SK-N-SH (cell line): ENCODE data around the gene CUBN. TPM values are rescaled to one million over a fixed set of nuclear protein-coding genes. Genes with fewer than 3 reads are reported as not detected.

Source experiments
- CTCF ChIA-PET: fragments of 300-600, 350-600 bp; formaldehyde crosslinking; extraction: SDS; loops from one replicate; lab custom pipeline; 2021; lab: Yijun Ruan, JAX
- POLR2A ChIA-PET: fragments of 350-600 bp; sonication (Branson Sonifier 250); formaldehyde crosslinking; extraction: SDS; loops from one replicate; lab custom pipeline; 2020; ENCODE audit warnings: antibody characterized with exemption, inconsistent platforms; lab: Yijun Ruan, JAX
- DNase-seq: peaks from one replicate; pipeline ENCODE4 v3.0.0; 2012
- H2AFZ ChIP-seq: fragments of 200-600 bp; sonication (generic); 2 replicates; pipeline ENCODE4 v1.8.1; 2016; ENCODE audit warnings: antibody characterized with exemption, mild to moderate bottlenecking, low read depth
- H3F3A ChIP-seq: fragments of 200-600 bp; sonication (generic); replicated peaks from 2 replicates; pipeline ENCODE3; 2016; ENCODE audit warnings: antibody characterized with exemption, mild to moderate bottlenecking; ENCODE audit not compliant: insufficient read depth
- H3K27ac ChIP-seq, 2 experiments: fragments of 200-500 bp in 1 of 2; fragments of 200-600 bp in 1 of 2; sonication (Bioruptor generic) in 1 of 2; sonication (generic), shearing (Covaris generic) in 1 of 2; 2 replicates each; pipeline versions ENCODE4 v1.5.1 to v1.6.1; 2014 to 2016; ENCODE audit warnings: low read depth in 2 of 2, inconsistent platforms in 1 of 2, low read length in 1 of 2, mild to moderate bottlenecking in 1 of 2, mixed read lengths in 1 of 2
- H3K27me3 ChIP-seq: fragments of 200-600 bp; sonication (generic), shearing (Covaris generic); 2 replicates; pipeline ENCODE4 v1.6.1; 2016; ENCODE audit warnings: mixed run types; ENCODE audit not compliant: insufficient read depth
- H3K36me3 ChIP-seq, 2 experiments: fragments of 200-500 bp in 1 of 2; fragments of 200-600 bp in 1 of 2; sonication (Bioruptor generic) in 1 of 2; sonication (generic) in 1 of 2; replicated peaks in 1 of 2; 2 replicates each; pipeline versions ENCODE3 to v1.5.1; 2014 to 2016; ENCODE audit warnings: low read length in 1 of 2, mild to moderate bottlenecking in 1 of 2; ENCODE audit not compliant: insufficient read depth in 2 of 2, control insufficient read depth in 1 of 2
- H3K4me1 ChIP-seq, 2 experiments: fragments of 200-500 bp in 1 of 2; fragments of 200-600 bp in 1 of 2; sonication (Bioruptor generic) in 1 of 2; sonication (generic), shearing (Covaris generic) in 1 of 2; 2 replicates each; pipeline versions ENCODE4 v1.5.1 to v1.6.1; 2014 to 2016; ENCODE audit warnings: low read depth in 1 of 2, low read length in 1 of 2, mixed run types in 1 of 2; ENCODE audit not compliant: insufficient read depth in 2 of 2, control insufficient read depth in 1 of 2
- H3K4me2 ChIP-seq: fragments of 200-600 bp; sonication (generic), shearing (Covaris generic); 2 replicates; pipeline ENCODE4 v1.6.1; 2017; ENCODE audit warnings: mixed run types
- H3K4me3 ChIP-seq, 2 experiments: fragments of 200-500 bp in 1 of 2; fragments of 200-600 bp in 1 of 2; sonication (Bioruptor generic) in 1 of 2; sonication (generic), shearing (Covaris generic) in 1 of 2; 2 replicates each; pipeline versions ENCODE4 v1.5.1 to v1.8.1; 2014 to 2016; ENCODE audit warnings: low read depth in 2 of 2, inconsistent platforms in 1 of 2, low read length in 1 of 2, mild to moderate bottlenecking in 1 of 2, mixed read lengths in 1 of 2, moderate library complexity in 1 of 2
- H3K79me2 ChIP-seq: fragments of 200-600 bp; sonication (generic); 2 replicates; pipeline ENCODE4 v1.8.1; 2017; ENCODE audit warnings: mild to moderate bottlenecking; ENCODE audit not compliant: insufficient read depth
- H3K9ac ChIP-seq: fragments of 200-600 bp; sonication (generic); 2 replicates; pipeline ENCODE4 v1.6.1; 2017; ENCODE audit warnings: mixed run types
- H3K9me2 ChIP-seq: fragments of 200-600 bp; sonication (generic); 2 replicates; pipeline ENCODE4 v1.6.1; 2017; ENCODE audit warnings: mixed run types
- H3K9me3 ChIP-seq: fragments of 200-600 bp; sonication (generic); 2 replicates; pipeline ENCODE4 v1.6.1; 2017; ENCODE audit warnings: mixed run types, mild to moderate bottlenecking, moderate library complexity
- H4K20me1 ChIP-seq: fragments of 200-600 bp; sonication (generic); 2 replicates; pipeline ENCODE4 v1.6.1; 2017; ENCODE audit warnings: mild to moderate bottlenecking, mixed run types; ENCODE audit not compliant: insufficient read depth
- CHD2 ChIP-seq: fragments of 150-350 bp; IDR thresholded peaks from 2 replicates; pipeline ENCODE4 v1.6.1; 2018; ENCODE audit warnings: low read length; ENCODE audit not compliant: partially characterized antibody
- CTCF ChIP-seq: fragments of 200-600 bp; sonication (generic); IDR thresholded peaks from 2 replicates; pipeline ENCODE4 v1.6.1; 2017; ENCODE audit warnings: antibody characterized with exemption, mild to moderate bottlenecking, moderate library complexity
- EZH2phosphoT487 ChIP-seq: fragments of 200-600 bp; sonication (generic); IDR thresholded peaks from 2 replicates; pipeline ENCODE4 v1.6.1; 2017; ENCODE audit warnings: low read depth, mixed run types, mild to moderate bottlenecking, antibody characterized with exemption, moderate library complexity, borderline replicate concordance
- FOSL2 ChIP-seq: IDR thresholded peaks from 2 replicates; pipeline ENCODE4 v1.4.0; 2012; ENCODE audit warnings: low read depth, mild to moderate bottlenecking, moderate library complexity, borderline replicate concordance
- FOXJ3 ChIP-seq: sonication (generic); formaldehyde crosslinking; IDR thresholded peaks from 2 replicates; pipeline ENCODE4 v1.5.1; 2020; ENCODE audit warnings: mild to moderate bottlenecking, missing genetic modification reagents
- FOXM1 ChIP-seq: IDR thresholded peaks from 2 replicates; pipeline ENCODE4 v1.4.0; 2012; ENCODE audit warnings: low read depth, mild to moderate bottlenecking
- GABPA ChIP-seq: IDR thresholded peaks from 2 replicates; pipeline ENCODE4 v1.4.0; 2012; ENCODE audit warnings: low read depth, mild to moderate bottlenecking
- JUND ChIP-seq: IDR thresholded peaks from 2 replicates; pipeline ENCODE4 v1.4.0; 2012
- MAX ChIP-seq: IDR thresholded peaks from 2 replicates; pipeline ENCODE4 v1.4.0; 2012; ENCODE audit warnings: low read depth
- MEF2A ChIP-seq: IDR thresholded peaks from 2 replicates; pipeline ENCODE4 v1.4.0; 2012; ENCODE audit warnings: low read depth, borderline replicate concordance
- MXI1 ChIP-seq: IDR thresholded peaks from 2 replicates; pipeline ENCODE4 v1.6.1; 2012; ENCODE audit warnings: mild to moderate bottlenecking, low read depth, low read length, improper control_type of control experiment
- NFIC ChIP-seq: IDR thresholded peaks from 2 replicates; pipeline ENCODE4 v1.4.0; 2012; ENCODE audit warnings: borderline replicate concordance
- NRF1 ChIP-seq: IDR thresholded peaks from 2 replicates; pipeline ENCODE4 v1.6.1; 2012; ENCODE audit warnings: low read depth, mild to moderate bottlenecking, low read length
- RAD21 ChIP-seq: IDR thresholded peaks from 2 replicates; pipeline ENCODE4 v1.6.1; 2012; ENCODE audit warnings: mild to moderate bottlenecking, low read length
- REST ChIP-seq: IDR thresholded peaks from 2 replicates; pipeline ENCODE4 v1.6.1; 2012; ENCODE audit warnings: mild to moderate bottlenecking, low read depth, low read length, moderate library complexity
- RXRA ChIP-seq: IDR thresholded peaks from 2 replicates; pipeline ENCODE4 v1.4.0; 2012; ENCODE audit warnings: low read depth, mild to moderate bottlenecking, borderline replicate concordance
- SMC3 ChIP-seq: IDR thresholded peaks from 2 replicates; pipeline ENCODE4 v1.6.1; 2012; ENCODE audit warnings: low read depth, low read length, improper control_type of control experiment
- TAF1 ChIP-seq: IDR thresholded peaks from 2 replicates; pipeline ENCODE4 v1.6.1; 2012; ENCODE audit warnings: low read depth, mild to moderate bottlenecking, low read length, moderate library complexity, borderline replicate concordance
- TCF12 ChIP-seq: IDR thresholded peaks from 2 replicates; pipeline ENCODE4 v1.4.0; 2012
- USF1 ChIP-seq: IDR thresholded peaks from 2 replicates; pipeline ENCODE4 v1.4.0; 2012; ENCODE audit warnings: low read depth, borderline replicate concordance
- WGBS: methylation state at CpG from one replicate; pipeline ENCODE4 v1.1.6; 2017; ENCODE audit warnings: low lambda C conversion rate; 5-methylcytosine and 5-hydroxymethylcytosine counted together
- polyA plus RNA-seq, 3 experiments: library from polyadenylated mRNA; depleted of rRNA; stranded (reverse); fragments of >200 nt; gene quantifications; 2 replicates each; pipeline ENCODE4 v1.2.3, GENCODE V29; 2012
- TF ChIP-seq, protein P1 (sequence below): fragments of 150-350 bp; IDR thresholded peaks from 2 replicates; pipeline ENCODE4 v1.6.1; 2017; ENCODE audit warnings: antibody characterized with exemption, low read length, low read depth, borderline replicate concordance
- TF ChIP-seq, protein P2 (sequence below): IDR thresholded peaks from 2 replicates; pipeline ENCODE4 v1.4.0; 2012; ENCODE audit warnings: low read depth, borderline replicate concordance

Gene CUBN
- polyA plus RNA-seq, 1 of the 3 experiments (the other 2 are of a cell fraction) = 2.4 TPM

- no peak for DNase-seq
- H3K4me1 ChIP-seq = peaks cover 15 to 53% of the 10 kb centered on the region in 2 experiments
- POLR2A ChIA-PET = no interaction called here
- TF ChIP-seq, protein P1, sequence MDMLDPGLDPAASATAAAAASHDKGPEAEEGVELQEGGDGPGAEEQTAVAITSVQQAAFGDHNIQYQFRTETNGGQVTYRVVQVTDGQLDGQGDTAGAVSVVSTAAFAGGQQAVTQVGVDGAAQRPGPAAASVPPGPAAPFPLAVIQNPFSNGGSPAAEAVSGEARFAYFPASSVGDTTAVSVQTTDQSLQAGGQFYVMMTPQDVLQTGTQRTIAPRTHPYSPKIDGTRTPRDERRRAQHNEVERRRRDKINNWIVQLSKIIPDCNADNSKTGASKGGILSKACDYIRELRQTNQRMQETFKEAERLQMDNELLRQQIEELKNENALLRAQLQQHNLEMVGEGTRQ = no peak
- TF ChIP-seq EZH2phosphoT487 (no peak), FOSL2 (peak; percentile 93), CHD2 (no peak), USF1 (no peak), MAX (peak; percentile 61; the same call in 1 of the 2 replicates), CTCF (no peak), FOXM1 (peak; percentile 93), REST (no peak), JUND (peak; percentile 89), MXI1 (no peak), NFIC (peak; percentile 76), SMC3 (no peak; the same call in 1 of the 2 replicates), TCF12 (peak; percentile 92), MEF2A (peak; percentile 62; the same call in 1 of the 2 replicates), FOXJ3 (CRISPR knock-in tag) (no peak), NRF1 (no peak), RAD21 (no peak), TAF1 (peak; percentile 62; the same call in 1 of the 2 replicates), GABPA (0 out of 2 replicates have a peak, but pooled peaks have one; percentile 21), RXRA (peak; percentile 57; the same call in 1 of the 2 replicates)
- TF ChIP-seq, protein P2, sequence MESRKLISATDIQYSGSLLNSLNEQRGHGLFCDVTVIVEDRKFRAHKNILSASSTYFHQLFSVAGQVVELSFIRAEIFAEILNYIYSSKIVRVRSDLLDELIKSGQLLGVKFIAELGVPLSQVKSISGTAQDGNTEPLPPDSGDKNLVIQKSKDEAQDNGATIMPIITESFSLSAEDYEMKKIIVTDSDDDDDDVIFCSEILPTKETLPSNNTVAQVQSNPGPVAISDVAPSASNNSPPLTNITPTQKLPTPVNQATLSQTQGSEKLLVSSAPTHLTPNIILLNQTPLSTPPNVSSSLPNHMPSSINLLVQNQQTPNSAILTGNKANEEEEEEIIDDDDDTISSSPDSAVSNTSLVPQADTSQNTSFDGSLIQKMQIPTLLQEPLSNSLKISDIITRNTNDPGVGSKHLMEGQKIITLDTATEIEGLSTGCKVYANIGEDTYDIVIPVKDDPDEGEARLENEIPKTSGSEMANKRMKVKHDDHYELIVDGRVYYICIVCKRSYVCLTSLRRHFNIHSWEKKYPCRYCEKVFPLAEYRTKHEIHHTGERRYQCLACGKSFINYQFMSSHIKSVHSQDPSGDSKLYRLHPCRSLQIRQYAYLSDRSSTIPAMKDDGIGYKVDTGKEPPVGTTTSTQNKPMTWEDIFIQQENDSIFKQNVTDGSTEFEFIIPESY = peak; percentile 60; the same call in 1 of the 2 replicates
These were observed 106.0 kb downstream of the CUBN start for GRCh38 chr10:17023386-17024298.

More at GRCh38 chr10:17023386-17024298, 106.0 kb downstream of the CUBN start:
- Histone ChIP-seq H3K4me2 (peak overlapping the region; percentile 48), H3K9me2 (no peaks in the 10 kb centered on the region), H4K20me1 (no peaks in the 10 kb centered on the region), H3K9me3 (no peaks in the 10 kb centered on the region), H3K36me3 (no peaks in the 10 kb centered on the region), H3K4me3 (no peak overlapping the region), H3K9ac (peak overlapping the region; percentile 85), H3K27me3 (no peaks in the 10 kb centered on the region), H3K79me2 (no peaks in the 10 kb centered on the region), H3K27ac (peak overlapping the region; percentile 86 to 100), H2AFZ (no peak overlapping the region), H3F3A (peaks cover 47% of the 10 kb centered on the region)
- WGBS = 24% methylated on average over 13 of the region's 13 CpGs
- CTCF ChIA-PET = interaction anchor here (2.2 kb wide), 1 partner anchor 171 kb away, joined by 5 read pairs; no protein-coding TSS in a partner anchor
